A549 treated with DMSO at 1 μM for 4 hours (cell line): ENCODE measurements around the gene GAN. TPM values are rescaled to one million over a fixed set of nuclear protein-coding genes. Genes with fewer than 3 reads are reported as not detected.

ENCODE experiments used
- total RNA-seq: library from RNA; stranded (reverse); fragments of 200-300 nt; extraction: Qiagen RNA extraction; gene quantifications from 5 replicates; pipeline ENCODE4 v1.2.3, GENCODE V29; 2022; ENCODE audit warnings: low read depth

The GAN gene
- total RNA-seq, result 2.7 to 4.5 TPM (median 3.5 TPM) in 5 replicates

GRCh38 chr16:81314603-81315270 lies at the start of gene GAN:
Gene GAN (plus strand): TSS chr16:81314962. CDS start chr16:81315114, 152 bp downstream.

Other genes starting within 250 kb of the GAN start
- gene C16orf46, start 237.7 kb upstream of the GAN start, total RNA-seq, result 0.57 to 1.6 TPM (median 0.92 TPM) in 5 replicates
- 52.3 to 68.0 TPM (median 61.2 TPM) in 5 replicates for gene GCSH, start 218.6 kb upstream of the GAN start, total RNA-seq
- 1.0 to 1.6 TPM (median 1.5 TPM) in 5 replicates for gene BCO1, start 76.3 kb upstream of the GAN start, total RNA-seq
- 89.7 to 128 TPM (median 118 TPM) in 5 replicates for gene CMIP, start 129.8 kb downstream of the GAN start, total RNA-seq